A549 (cell line): Measurements from ENCODE around the gene MROH9.

ENCODE experiments used
- BHLHE40 ChIP-seq: IDR thresholded peaks from 2 replicates; pipeline ENCODE4 v1.6.1; 2012; ENCODE audit warnings: low read depth, low read length, inconsistent platforms
- CEBPB ChIP-seq, 2 experiments: fragments of >200 bp in 1 of 2; sonication (Bioruptor Twin) in 1 of 2; formaldehyde crosslinking in 1 of 2; IDR thresholded peaks; 2 replicates each; pipeline ENCODE4 v1.6.1; 2012 to 2016
- CTCF ChIP-seq: fragments of >200 bp; sonication (Bioruptor Twin); formaldehyde crosslinking; IDR thresholded peaks from 3 replicates; pipeline ENCODE4 v1.5.1; 2016
- HMGXB4 ChIP-seq: fragments of 250-450 bp; sonication (Bioruptor Pico); IDR thresholded peaks from 2 replicates; pipeline ENCODE4 v1.5.0; 2021; ENCODE audit warnings: mild to moderate bottlenecking, moderate library complexity, borderline replicate concordance
- KDM1A ChIP-seq: fragments of 200-600 bp; sonication (generic); IDR thresholded peaks from 2 replicates; pipeline ENCODE4 v1.6.1; 2016; ENCODE audit warnings: low read depth, mild to moderate bottlenecking
- PHF8 ChIP-seq: fragments of 200-600 bp; sonication (generic); IDR thresholded peaks from 2 replicates; pipeline ENCODE4 v1.6.1; 2016; ENCODE audit warnings: low read depth, mild to moderate bottlenecking, antibody characterized with exemption, moderate library complexity, borderline replicate concordance
- POLR2A ChIP-seq: IDR thresholded peaks from 2 replicates; pipeline ENCODE4 v1.6.1; 2012; ENCODE audit warnings: mild to moderate bottlenecking, low read length
- RCOR1 ChIP-seq: fragments of 150-350 bp; IDR thresholded peaks from 2 replicates; pipeline ENCODE4 v1.6.1; 2014; ENCODE audit warnings: antibody characterized with exemption, low read length, low read depth
- RFX5 ChIP-seq: fragments of 450-650 bp; IDR thresholded peaks from 2 replicates; pipeline ENCODE4 v1.7.1; 2014; ENCODE audit warnings: antibody characterized with exemption, mild to moderate bottlenecking, moderate library complexity
- SREBF2 ChIP-seq: fragments of 450-650 bp; IDR thresholded peaks from 2 replicates; pipeline ENCODE4 v1.6.1; 2014; ENCODE audit warnings: mild to moderate bottlenecking, moderate library complexity
- TF ChIP-seq, protein P1 (sequence below): fragments of >200 bp; sonication (Bioruptor Twin); formaldehyde crosslinking; IDR thresholded peaks from 2 replicates; pipeline ENCODE4 v1.6.1; 2016
- TF ChIP-seq, protein P2 (sequence below): IDR thresholded peaks from 2 replicates; pipeline ENCODE4 v1.6.1; 2012

DNA sequence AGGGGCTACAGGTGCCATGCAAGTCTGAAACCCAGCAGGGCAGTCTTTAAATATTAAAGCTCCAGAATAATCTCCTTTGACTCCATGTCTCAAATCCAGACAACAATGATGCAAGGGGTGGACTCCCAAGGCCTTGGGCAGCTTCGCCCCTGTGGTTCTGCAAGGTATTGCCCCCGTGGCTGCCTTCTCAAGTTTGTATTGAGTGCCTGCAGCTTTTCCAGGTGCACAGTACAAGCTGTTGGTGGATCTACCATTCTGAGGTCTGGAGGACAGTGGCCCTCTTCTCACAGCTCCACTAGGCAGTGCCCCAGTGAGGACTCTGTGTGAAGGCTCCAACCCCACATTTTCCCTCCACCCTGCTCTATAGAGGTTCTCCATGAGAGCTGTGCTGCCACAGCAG is 3.7 kb upstream of the MROH9 start:
- no peak for TF ChIP-seq CEBPB (IDR thresholded peaks at IDR 0.05)
- TF ChIP-seq, protein P1, sequence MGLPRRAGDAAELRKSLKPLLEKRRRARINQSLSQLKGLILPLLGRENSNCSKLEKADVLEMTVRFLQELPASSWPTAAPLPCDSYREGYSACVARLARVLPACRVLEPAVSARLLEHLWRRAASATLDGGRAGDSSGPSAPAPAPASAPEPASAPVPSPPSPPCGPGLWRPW: no peak
- no peak for TF ChIP-seq RCOR1
- no peak for TF ChIP-seq KDM1A
- TF ChIP-seq PHF8: no peak
- TF ChIP-seq SREBF2: no peak
- no peak for TF ChIP-seq CTCF
- no peak for TF ChIP-seq POLR2A
- no peak for TF ChIP-seq RFX5
- TF ChIP-seq HMGXB4 (CRISPR knock-in tag): no peak
- TF ChIP-seq, protein P2, sequence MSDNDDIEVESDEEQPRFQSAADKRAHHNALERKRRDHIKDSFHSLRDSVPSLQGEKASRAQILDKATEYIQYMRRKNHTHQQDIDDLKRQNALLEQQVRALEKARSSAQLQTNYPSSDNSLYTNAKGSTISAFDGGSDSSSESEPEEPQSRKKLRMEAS: no peak
- no peak for TF ChIP-seq BHLHE40
